LHCN-M2 (cell line): ENCODE data around the gene ZNRF4. TPM values are rescaled to one million over a fixed set of nuclear protein-coding genes. Genes with fewer than 3 reads are reported as not detected.
"Not testable (repeated sequence)": the region's sequence is repeated elsewhere in the genome, so short reads cannot be mapped to it uniquely, and the experiment has no call there.

Experiments used
- DNase-seq: peaks from one replicate; pipeline ENCODE4 v3.0.0-alpha.2; 2012; ENCODE audit warnings: low read depth
- total RNA-seq: library from RNA; depleted of rRNA; stranded (reverse); fragments of >200 nt; gene quantifications from 2 replicates; pipeline ENCODE4 v1.2.3, GENCODE V29; 2014

Gene ZNRF4
- total RNA-seq, 1 experiment from 2014 or later: not detected

DNA sequence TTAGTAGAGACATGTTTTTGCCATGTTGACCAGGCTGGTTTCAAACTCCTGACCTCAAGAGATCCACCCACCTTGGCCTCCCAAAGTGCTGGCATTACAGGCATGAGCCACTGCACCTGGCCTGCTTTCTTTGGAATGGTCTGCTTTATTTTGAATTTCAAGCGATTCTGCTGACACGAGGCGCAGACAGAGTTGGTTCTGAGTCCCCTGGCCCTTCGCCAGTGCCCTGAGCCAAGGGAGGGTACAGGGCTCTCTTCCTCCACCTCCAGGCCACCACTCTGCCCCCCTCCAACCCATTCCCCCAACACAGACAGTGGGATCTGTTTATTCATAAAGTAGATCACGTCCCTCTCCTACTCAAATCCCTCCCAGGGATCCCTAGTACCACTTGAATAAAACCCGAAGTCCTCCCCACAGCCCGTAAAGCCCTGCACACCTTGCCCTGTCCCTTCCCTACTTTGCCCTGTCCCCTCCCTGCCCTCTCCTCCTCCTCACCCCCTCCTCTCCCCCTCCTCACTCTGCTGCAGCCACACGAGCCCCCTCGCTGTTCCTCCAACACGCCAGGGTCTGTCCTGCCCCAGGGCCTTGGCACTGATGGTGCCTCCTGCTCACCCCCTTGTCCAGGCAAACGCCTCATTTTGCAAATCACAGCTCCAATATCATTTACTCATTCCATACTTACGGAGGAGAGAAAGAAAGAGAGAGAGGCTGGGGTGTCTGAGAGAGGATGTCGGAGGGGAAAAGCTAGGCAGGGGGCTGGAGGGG is 22.4 kb downstream of the ZNRF4 start:
- no peak for DNase-seq

DNA sequence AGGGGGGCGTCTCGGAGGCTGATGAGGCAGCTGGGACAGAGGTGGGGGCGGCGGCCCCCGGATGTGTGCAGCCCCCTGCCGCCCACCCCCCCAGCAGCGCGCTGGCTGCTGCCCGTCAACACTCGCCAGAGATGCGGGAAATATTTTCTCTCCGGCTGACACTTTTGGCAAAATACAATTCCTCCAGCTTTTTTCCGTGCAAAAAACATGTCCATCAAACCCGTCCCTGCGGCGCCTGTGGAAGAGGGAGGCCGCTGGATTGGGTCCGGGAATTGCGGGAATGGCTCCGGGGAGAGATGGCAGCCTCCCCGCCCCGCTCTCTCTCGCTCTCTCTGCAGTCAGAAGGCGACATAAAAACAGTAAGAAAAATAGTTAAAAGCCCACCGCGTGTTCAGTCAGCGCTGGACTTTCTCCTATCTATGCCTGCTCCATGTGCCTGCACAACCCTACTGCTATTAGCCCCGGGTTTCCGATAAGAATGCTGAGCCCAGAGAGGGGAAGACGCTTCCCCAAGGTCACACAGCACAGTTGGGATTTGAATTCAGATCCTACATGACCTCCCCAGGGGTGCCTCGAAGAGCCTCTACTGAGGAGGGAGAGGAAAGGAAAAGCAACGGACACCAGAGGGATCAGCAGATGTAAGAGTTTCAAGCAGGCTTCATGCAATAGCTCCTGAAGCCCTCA is 23.2 kb downstream of the ZNRF4 start:
- no peak for DNase-seq

DNA sequence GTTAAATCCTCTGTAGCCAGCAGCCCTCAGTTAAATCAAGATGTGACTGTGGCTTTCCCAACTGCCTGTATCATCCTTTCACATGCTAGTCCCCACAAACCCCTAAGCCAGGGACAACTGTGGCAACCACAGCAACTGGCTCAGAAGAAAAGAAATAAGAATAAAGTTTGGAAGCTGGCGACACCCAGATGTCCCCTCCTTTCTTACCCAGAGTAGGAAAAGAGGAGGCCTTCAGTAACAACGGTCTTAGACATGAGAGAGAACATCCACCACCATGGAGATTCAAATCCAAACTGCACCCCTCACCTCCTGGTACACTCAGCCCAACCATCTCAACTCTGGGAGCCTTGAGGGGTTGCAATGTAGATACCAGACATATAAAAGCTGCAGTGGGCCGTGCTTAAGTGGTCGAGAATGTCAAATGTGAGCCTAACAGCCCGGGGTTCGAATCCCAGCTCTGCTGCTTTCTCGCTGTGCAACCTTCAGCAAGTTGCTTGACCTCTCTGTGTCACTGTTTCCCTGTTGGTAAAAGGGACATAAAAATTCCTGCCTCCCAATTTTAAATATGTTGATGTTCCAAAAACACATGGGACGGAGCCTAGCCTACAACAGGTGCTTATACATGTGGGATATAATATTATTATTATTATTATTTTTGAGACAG is 23.8 kb downstream of the ZNRF4 start:
- no peak for DNase-seq

DNA sequence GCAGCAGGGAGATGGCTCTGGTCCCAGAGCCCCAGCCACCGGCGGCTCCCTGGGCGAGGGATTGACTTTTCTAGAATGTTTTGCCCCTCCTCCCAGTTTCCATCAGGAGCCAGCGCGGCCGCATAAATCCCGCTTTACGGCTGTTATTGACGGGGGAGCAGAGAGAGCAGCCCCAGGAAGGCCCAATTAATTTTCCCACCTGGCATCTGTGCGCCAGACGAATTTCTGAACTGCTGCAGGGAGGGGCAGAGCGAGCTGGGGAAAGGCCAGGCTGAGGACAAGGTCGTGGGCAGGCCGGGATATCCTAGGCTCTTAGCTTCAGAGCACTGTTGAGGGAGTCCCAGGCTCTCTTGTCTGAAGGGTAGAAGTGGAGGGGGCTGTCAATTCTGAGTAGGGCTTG is 24.7 kb downstream of the ZNRF4 start:
- DNase-seq: no peak

DNA sequence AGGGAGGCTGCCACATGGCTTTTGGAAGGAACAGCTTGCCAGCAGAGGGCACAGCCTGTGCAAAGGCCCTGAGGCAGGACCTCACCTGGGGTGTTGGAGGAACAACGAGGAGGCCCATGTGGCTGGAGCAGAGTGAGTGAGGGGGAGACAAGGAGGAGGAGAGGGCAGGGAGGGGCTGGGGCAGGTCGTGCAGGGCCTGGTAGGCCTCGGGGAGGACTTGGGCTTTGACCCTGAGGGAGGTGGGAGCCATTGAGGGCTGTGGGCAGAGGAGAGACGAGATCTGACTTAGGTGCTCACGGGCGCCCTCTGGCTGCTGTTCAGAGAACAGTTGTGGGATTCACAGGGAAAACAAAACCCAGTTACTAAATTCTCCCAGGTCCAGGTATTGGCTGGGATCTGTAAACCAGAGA is 25.2 kb downstream of the ZNRF4 start:
- DNase-seq: no peak

DNA sequence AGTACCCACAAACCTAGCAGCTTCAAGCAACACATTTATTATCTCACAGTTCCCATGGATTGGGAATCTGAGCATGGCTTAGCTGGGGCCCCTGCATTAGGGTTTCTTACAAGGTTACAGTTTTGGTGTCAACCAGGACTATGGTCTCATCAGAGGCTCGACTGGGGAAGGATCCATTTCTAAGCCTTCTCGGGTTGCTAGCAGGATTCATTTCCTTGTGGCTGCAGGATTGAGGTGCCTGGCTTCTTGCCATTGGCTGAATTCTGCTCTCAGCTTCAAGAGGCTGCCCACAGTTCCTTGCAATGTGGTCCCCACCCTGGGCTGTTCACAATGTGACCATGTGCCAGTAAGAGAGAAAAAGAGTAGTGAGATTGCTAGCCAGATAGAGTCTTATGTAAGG is 26.7 kb downstream of the ZNRF4 start:
- DNase-seq: no peak

DNA sequence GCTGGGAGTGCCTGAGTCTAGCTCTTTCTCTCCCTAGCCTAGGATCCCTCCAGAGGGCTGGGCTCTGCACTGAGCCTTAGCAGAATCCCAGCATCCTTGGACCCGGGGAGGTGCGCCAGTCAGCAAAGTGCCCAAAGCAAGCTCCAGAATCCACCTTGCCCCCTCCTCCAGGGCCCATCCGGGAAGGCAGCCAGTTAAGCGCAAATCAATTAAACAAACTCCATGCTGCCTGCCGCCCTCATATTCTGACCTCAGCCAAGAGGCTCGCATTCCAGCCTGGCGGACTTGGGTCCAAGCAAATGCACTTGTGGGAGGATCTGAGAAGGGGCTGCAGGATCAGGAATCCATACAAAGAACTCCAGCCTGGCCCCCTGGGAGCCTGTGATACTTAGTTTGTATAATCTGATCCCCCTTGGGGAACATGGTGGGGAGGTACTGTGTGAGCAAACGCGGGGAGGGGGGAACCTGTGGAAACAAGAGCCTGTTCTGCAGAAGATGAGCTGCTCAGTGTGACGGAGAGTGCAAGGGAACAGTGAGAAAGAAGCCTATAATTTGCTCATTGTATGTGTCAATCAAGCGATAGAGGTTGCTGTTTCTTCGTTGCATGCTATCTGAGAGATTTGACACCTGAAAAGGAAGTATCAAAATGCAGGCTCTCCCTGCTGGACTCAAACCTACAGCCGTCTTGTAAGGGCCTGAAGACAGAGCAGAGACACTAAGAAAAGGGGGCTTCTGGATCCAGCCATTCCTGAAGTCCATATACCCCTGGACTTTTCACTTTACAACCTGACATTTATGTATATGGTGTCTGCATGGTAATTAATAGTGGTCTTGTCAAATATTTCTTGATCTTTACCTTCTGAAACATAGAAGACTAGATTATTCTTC is 29.4 kb downstream of the ZNRF4 start:
- no peak for DNase-seq

DNA sequence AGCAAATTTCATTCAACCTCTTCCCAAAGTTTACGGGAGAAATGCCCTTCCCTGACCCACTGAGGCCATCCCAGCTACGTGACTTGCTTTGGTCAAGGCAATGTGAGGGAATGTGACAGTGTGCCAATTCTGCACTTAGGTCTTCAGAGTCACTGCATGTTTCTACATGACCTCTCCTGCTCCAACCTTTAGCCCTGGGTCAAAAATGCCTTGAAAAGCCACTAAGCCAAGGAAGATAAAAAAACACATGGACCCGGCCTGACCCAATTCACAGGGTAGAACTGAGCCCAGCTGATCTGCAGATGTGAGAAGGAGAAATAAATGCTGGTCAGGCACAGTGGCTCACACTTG is 30.0 kb downstream of the ZNRF4 start:
- no peak for DNase-seq

DNA sequence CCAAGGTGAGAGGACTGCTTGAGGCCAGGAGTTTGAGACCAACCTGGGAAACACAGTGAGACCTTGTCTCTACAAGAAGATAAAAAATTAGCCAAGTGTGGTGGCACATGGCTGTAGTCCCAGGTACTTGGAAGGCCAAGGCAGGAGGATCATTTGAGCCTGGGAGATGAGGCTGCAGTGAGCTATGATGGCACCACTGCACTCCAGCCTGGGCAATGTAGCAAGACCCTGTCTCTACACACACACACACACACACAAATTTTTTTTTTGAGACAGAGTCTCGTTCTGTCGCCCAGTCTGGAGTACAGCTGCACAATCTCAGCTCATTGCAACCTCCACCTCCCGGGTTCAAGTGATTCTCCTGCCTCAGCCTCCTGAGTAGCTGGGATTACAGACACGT is 30.4 kb downstream of the ZNRF4 start:
- not testable (repeated sequence) for DNase-seq

DNA sequence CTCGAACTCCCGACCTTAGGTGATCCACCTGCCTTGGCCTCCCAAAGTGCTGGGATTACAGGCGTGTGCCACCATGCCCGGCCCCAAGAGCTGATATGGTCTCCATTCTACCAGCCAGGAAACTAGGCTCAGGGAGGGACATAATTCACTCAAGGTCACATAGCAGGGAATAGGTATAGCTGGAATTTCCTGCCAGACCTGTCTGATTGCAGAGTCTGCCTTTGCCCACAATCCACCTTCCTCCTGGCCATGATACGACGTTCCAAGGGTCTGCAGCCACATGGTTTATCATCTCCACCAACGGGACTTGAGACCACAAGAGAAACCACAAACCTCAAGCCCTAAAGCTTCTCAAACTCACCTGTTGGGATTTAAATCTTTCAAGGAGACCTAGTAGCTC is 32.0 kb downstream of the ZNRF4 start:
- DNase-seq: no peak

DNA sequence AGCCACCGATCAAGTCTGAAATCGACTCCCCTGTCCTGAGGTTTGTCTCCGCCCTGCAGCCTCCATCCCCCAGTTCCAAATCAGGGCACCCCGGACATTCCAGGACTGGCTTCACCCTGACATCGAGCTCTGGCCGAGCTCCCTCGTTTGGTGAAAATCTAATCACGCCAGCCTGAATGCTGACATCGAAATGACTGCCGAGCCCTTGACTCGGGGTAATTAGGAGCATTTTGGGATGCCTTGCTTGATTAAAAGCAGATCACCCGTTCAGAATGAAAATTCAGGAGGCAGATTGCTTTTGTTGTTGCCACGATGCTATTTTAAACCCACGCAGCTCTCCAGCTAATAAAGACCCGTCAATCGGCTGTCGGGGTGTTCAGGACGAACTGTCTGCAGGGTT is 34.3 kb downstream of the ZNRF4 start:
- DNase-seq: no peak

DNA sequence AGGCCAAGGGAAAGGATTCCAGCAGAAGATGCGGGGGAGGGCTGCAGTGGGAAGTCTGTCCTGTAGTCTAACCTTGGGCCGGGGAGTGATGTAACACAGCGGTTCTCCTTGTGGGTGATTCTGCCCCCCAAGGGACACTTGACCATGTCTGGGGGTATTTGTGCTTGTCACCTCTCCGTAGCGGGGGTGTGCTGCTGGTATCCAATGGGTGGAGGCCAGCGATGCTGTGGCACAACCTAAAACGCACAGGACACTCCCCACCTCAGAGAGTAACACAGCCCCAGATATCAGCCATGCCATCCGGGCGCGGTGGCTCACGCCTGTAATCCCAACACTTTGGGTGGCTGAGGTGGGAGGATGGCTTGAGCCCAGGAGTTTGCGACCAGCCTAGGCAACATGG is 36.3 kb downstream of the ZNRF4 start:
- DNase-seq: no peak

DNA sequence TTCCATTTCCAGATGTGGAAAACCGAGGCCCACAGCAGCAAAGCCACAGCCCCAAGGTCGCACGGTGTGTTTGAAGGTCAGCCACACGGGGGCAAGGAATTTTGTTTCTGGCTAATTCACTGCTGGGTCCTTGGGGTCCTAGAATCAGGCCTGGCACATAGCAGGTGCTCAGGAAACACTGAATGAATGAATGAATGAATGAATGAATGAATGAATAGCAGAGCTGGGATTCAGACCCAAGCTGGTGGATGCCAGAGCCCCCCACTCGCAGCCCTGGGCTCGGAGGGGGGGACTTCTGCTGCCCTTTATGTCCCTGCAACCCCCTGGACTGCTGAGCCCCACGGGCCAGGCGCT is 37.0 kb downstream of the ZNRF4 start:
- no peak for DNase-seq

DNA sequence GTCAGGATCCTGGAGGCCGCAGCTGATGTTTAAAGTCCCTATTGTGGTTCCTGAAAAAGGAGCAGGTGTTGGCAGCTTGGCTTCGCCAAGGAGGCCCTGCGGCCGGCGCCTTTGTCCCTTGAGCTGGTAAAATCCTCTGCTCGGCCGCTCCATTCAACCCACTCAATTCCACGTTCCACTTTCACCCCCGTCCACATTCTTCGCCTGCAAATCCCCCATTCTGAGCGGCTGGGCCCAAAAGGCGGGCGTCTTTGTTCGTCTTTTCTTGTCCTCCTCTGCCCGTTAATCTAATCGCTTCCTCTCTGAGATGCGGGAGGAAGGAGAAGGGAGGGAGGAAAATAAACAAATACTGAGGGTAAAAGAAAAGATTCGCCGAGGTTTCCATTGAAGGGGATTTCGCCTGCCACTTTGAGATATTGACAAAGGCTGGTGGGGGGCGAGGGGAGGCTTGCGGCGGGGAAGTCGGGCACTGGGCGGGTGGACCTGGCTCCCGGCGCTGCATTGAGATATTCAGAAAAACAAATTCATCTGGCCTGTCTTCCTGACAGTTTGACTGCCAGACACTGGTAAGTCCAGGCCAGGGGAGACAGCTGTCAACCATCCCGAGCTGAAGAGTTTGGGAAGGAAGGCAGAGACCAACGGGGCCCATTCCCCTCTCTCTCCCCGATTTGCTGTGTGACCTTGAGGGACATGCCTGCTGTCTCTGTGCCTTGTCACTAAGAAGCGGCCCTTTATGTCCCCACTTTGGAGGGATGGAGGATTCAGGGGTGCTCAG is 37.6 kb downstream of the ZNRF4 start:
- DNase-seq: no peak

DNA sequence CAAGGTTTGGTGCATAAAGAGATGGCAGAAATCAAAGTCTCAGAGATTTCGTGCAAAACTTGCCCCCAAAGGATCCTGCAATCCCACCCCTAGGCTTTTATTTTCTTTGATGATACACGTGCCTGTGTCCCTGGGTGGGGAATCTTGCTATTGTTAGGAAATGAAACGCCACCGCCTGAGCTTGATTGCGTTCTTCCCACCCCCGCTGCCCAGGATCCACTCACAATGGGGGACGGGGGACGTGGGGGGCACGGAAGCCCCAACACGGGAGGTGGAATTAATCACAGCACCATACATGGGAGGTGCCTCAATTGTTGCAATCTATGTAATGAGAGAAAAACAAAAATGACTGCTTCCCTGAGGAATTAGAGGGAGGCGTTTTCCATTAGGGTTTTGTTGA is 39.6 kb downstream of the ZNRF4 start:
- DNase-seq: no peak

DNA sequence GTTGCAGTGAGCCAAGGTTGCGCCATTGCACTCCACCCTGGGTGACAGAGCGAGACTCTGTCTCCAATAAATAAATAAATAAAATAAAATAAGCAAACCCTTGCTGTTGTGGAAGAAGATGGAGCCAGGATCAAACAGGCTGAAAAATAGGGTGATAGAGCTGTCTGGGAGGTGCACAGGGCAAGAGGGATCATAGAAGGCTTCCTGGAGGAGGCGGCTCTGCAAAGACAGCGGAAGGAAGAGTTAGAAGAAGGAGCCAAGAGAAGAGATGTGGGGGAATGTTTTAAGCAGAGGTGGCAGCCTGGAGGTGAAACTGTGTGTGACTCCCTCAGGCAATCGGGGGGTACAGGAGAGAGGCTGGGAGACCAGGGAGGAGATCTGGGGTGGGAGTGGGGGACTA is 40.6 kb downstream of the ZNRF4 start:
- no peak for DNase-seq

DNA sequence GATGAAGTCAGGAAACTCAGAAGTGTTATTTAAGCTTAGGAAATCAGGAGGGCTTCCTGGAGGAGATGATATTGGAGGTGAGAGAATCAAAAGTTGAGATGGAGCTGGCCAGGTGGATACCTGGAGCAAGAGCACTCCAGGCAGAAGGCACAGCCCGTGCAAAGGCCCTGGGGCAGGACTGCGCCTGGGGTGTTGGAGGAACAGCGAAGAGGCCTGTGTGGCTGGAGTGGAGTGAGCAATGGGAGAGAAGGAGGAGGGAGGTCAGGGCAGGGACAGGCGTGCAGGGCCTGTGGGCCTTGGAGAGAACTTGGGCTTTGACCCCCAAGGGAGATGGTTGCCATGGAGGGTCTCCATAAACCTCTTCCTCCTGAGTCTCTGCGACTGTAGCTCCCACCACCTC is 42.1 kb downstream of the ZNRF4 start:
- DNase-seq: no peak

DNA sequence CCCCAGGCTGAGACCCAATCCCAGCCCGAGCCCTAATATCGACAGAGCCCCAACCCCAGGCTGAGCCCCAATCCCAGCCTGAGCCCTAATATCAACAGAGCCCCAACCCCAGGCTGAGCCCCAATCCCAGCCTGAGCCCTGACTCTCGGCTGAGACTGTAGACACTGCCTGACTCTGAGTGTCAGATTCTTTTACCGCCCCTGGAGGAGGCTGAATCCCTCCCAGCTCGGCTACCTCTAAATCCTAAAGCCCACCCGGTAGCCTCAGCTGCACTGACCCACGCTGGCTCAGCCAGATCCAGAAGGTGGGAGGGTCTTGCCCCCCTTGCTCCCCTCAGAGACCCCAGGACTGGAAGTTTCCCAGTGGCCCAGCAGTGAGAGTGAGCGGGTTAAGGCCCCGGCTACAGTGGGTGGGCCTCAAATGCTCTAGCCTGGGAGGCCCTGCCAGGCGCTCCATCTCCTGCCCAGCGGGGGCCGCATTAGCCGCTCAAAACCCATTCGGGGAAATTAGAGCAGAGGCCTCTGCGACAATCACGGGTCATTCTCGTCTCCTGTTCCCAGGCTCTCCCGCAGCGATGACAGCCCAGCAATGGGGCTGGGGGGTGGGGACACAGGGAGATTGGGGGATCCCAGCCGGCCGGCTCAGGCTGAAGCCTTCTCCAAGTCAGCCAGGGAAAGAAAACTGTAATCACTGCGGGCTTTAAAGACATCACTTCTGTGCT is 43.8 kb downstream of the ZNRF4 start:
- DNase-seq: no peak

DNA sequence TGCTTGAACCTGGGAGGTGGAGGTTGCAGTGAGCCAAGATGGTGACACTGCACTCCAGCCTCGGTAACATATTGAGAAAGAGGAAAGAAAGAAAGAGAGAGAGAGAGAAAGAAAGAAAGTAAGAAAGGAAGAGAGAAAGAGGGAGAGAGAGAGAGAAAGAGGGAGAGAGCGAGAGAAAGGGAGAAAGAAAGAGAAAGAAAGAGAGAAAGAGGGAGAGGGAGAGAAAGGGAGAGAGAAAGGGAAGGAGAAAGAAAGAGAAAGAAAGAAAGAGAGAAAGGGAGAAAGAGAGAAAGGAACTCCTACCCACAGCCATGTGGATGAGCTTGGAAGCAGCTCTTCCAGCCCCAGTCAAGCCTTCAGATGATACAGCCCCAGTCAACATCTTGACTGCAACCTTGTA is 46.7 kb downstream of the ZNRF4 start:
- no peak for DNase-seq

DNA sequence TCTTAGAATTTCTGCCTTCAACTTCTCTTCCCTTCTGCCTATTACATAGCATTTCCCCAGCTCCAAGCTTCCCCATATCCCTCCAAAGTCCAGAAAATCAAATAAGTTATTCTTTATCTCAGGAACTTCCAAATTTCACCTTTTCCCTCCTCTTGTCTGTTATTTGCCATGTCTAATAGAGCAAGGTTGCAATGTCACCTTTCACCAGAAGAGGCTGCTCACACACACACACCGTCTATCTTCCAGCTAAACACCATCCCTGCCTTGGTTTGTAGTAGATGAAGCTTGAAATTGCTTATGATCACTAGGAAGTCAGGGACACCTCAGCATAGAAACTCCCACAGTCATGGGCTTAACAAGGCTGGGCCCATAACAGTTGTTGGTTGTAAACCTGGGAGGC is 48.4 kb downstream of the ZNRF4 start:
- no peak for DNase-seq

DNA sequence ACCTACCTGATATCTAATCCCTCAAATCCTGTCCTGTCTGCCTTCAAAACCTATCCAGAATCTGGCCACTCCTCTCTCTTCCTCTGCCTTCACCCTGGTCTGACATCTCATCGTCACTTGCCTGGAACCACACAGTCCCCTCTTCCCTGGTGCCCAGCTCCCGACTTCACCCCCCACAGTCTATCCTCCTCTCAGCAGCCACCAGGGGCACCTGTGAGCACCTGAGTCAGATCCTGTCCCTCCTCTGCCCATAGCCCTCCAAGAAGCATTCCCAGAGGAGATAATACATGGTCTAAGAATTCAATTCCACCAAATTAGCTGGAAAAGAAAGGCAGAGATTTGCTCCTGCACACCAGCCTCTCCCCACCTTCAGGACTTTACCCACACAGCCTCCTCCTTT is 48.9 kb downstream of the ZNRF4 start:
- no peak for DNase-seq
